ENCODE results near the gene MICAL2.

DNA sequence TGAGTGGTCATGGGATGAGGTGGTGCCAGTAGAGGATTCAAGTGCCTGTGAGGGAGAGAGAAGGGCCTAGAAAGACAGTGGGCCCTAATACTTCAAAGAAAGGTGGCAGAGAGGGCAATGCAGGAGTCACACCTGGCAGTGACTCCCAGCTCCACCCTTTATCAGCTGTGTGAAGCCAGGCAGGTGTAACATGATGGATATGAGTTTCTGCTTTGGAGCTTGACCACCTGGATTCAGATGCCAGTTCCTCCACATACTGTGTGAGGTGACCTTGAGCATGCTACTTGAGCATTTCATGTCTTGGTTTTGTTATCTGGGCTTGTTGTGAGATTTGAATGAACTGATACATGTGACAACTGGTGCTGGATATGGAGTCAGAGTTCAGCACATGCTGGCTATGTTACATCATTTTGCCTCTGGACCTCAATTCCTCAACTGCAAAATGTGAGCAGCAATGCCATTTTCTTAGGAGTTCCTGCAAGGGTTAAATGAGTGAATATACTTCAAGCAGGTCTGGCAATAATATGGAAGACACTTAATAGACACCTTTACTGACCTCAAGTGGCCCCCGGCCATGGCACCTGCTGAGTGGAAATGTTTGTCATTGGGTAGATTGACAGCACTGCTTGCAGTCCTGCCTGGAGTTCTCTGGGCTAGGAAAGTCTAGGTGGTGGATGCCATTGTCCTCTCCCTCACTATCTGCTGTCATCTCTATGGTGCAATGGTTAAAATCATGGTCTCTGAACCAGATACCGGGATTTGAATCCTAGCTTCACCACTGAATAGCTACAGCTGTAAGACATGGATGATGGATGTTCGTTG lies 83.3 kb downstream of the MICAL2 start:
- TF ChIP-seq POLR2A (IDR thresholded peaks at IDR 0.05; ENCODE audit: low read depth, low read length) (no peak), POLR2AphosphoS5 (IDR thresholded peaks at IDR 0.05; ENCODE audit: low read depth, low read length) (no peak), TAF1 (IDR thresholded peaks at IDR 0.05; ENCODE audit: low read depth, low read length) (no peak), PAX5 (IDR thresholded peaks at IDR 0.05; ENCODE audit: insufficient read depth, low read length, severe bottlenecking) (no peak)
